Calu3 (cell line): ENCODE measurements around the gene TRIM7. TPM values are rescaled to one million over a fixed set of nuclear protein-coding genes. Genes with fewer than 3 reads are reported as not detected.

Source experiments
- BruUV-seq: library from RNA; stranded (reverse); fragments of 400-500 nt; replicated peaks from 2 replicates; lab custom pipeline; 2021; lab: Mats Ljungman, UMichigan
- CTCF ChIA-PET: fragments of 300-600 bp; sonication (Branson Sonifier 250); formaldehyde crosslinking; loops from one replicate; lab custom pipeline; 2022; ENCODE audit warnings: antibody characterized with exemption; lab: Charles Lee
- DNase-seq: peaks from one replicate; pipeline ENCODE4 v3.0.0; 2022
- H3K27ac Mint-ChIP-seq: one replicate; pipeline ENCODE4 v1.8.0; 2022; ENCODE audit warnings: mixed read lengths; ENCODE audit not compliant: unreplicated experiment
- H3K27me3 Mint-ChIP-seq: one replicate; pipeline ENCODE4 v1.8.0; 2022; ENCODE audit warnings: mixed read lengths; ENCODE audit not compliant: unreplicated experiment
- H3K36me3 Mint-ChIP-seq: one replicate; pipeline ENCODE4 v1.8.0; 2022; ENCODE audit warnings: mild to moderate bottlenecking, moderate library complexity, mixed read lengths; ENCODE audit not compliant: insufficient read depth, unreplicated experiment
- H3K4me1 Mint-ChIP-seq: one replicate; pipeline ENCODE4 v1.8.0; 2022; ENCODE audit warnings: mild to moderate bottlenecking, low read depth, mixed read lengths; ENCODE audit not compliant: unreplicated experiment
- H3K4me3 Mint-ChIP-seq: one replicate; pipeline ENCODE4 v1.8.0; 2022; ENCODE audit warnings: mild to moderate bottlenecking, low read depth, moderate library complexity, mixed read lengths; ENCODE audit not compliant: unreplicated experiment
- H3K9me3 Mint-ChIP-seq: one replicate; pipeline ENCODE4 v1.8.0; 2022; ENCODE audit warnings: low read depth, mixed read lengths; ENCODE audit not compliant: unreplicated experiment
- CTCF ChIP-seq: fragments of 200-600 bp; IDR thresholded peaks from one replicate; pipeline ENCODE4 v1.8.0; 2022; ENCODE audit warnings: antibody characterized with exemption; ENCODE audit not compliant: unreplicated experiment
- intact Hi-C: fragments of 100-400 bp; cut with micrococcal nuclease; formaldehyde crosslinking; loops from one replicate; pipeline ENCODE4 v1.10.0; 2022; ENCODE audit not compliant: unreplicated experiment
- total RNA-seq: library from RNA; stranded (reverse); gene quantifications from 2 replicates; pipeline ENCODE4 v1.2.3, GENCODE V29; 2022

Gene TRIM7
- total RNA-seq, 1 experiment from 2014 or later, result 2.4 TPM

- CTCF ChIA-PET, result interaction anchor here (0.9 to 1.4 kb wide), 3 partner anchors 11 to 22 kb away, joined by 4 to 6 read pairs (median 5); partner anchors contain the start of gene TRIM41
- Mint-ChIP-seq H3K36me3 (peaks cover 99% of the 10 kb centered on the region), H3K4me3 (peak overlapping the region; percentile 76), H3K4me1 (peaks cover 47% of the 10 kb centered on the region), H3K9me3 (no peaks in the 10 kb centered on the region), H3K27ac (peak overlapping the region; percentile 99), H3K27me3 (no peaks in the 10 kb centered on the region)
- TF ChIP-seq CTCF, result no peak
- peak; percentile 36 for DNase-seq
- BruUV-seq, result no TSS peak
- intact Hi-C loops, result loop anchor here (2.0 kb wide), 1 partner anchor 23 kb away; the partner anchor contains the start of gene TRIM41
These were observed 40.7 kb upstream of the TRIM7 start for GRCh38 chr5:181245427-181246275.

GRCh38 chr5:181243564-181244343, 38.8 kb upstream of the TRIM7 start, which contains the start of gene RACK1:
RACK1 (minus strand) TSS chr5:181243906; CDS start chr5:181243800, 106 bp downstream.
- Mint-ChIP-seq H3K4me1 (peaks cover 43% of the 10 kb centered on the region), H3K27me3 (no peaks in the 10 kb centered on the region), H3K36me3 (peaks cover 100% of the 10 kb centered on the region), H3K27ac (peak within 1 kb of the TSS; percentile 99), H3K4me3 (peak within 1 kb of the TSS; percentile 76), H3K9me3 (no peaks in the 10 kb centered on the region)
- peak; percentile 90 for DNase-seq
- no peak for TF ChIP-seq CTCF
- no TSS peak for BruUV-seq
- intact Hi-C loops, result loop anchor here (2.0 kb wide), 1 partner anchor 21 kb away; the partner anchor contains the start of gene TRIM41
- CTCF ChIA-PET, result interaction anchor here (1.1 kb wide), 2 partner anchors 56 to 59 kb away, joined by 3 read pairs; no protein-coding TSS in a partner anchor

- H3K4me3 Mint-ChIP-seq, result peak overlapping the region; percentile 76
- DNase-seq, result no peak
- BruUV-seq, result TSS peak; percentile 61
- H3K4me1 Mint-ChIP-seq, result peaks cover 43% of the 10 kb centered on the region
- intact Hi-C loops, result no loop called here
- no peaks in the 10 kb centered on the region for H3K9me3 Mint-ChIP-seq
- no peak for TF ChIP-seq CTCF
- H3K27ac Mint-ChIP-seq, result peak overlapping the region; percentile 99
- no peaks in the 10 kb centered on the region for H3K27me3 Mint-ChIP-seq
- CTCF ChIA-PET, result interaction anchor here (1.1 kb wide), 1 partner anchor 59 kb away, joined by 3 read pairs; no protein-coding TSS in a partner anchor
- H3K36me3 Mint-ChIP-seq, result peaks cover 100% of the 10 kb centered on the region
These were observed 38.1 kb upstream of the TRIM7 start for GRCh38 chr5:181243018-181243563.

- Mint-ChIP-seq H3K27ac (peak overlapping the region; percentile 99), H3K36me3 (peaks cover 100% of the 10 kb centered on the region), H3K9me3 (no peaks in the 10 kb centered on the region), H3K4me1 (peaks cover 43% of the 10 kb centered on the region), H3K27me3 (no peaks in the 10 kb centered on the region), H3K4me3 (peak overlapping the region; percentile 76)
- BruUV-seq, result no TSS peak
- TF ChIP-seq CTCF, result no peak
- CTCF ChIA-PET, result no interaction called here
- DNase-seq, result no peak
- intact Hi-C loops, result no loop called here
These were observed 37.0 kb upstream of the TRIM7 start for GRCh38 chr5:181242031-181242451.
